Dedifferentiated amniotic fluid mesenchymal stem cell (primary cell): ENCODE measurements around the gene DHX36.

Experiments
- DNase-seq: peaks from one replicate; pipeline ENCODE4 v3.0.0-alpha.2; 2016; ENCODE audit errors: extremely low spot score

Gene DHX36, protein sequence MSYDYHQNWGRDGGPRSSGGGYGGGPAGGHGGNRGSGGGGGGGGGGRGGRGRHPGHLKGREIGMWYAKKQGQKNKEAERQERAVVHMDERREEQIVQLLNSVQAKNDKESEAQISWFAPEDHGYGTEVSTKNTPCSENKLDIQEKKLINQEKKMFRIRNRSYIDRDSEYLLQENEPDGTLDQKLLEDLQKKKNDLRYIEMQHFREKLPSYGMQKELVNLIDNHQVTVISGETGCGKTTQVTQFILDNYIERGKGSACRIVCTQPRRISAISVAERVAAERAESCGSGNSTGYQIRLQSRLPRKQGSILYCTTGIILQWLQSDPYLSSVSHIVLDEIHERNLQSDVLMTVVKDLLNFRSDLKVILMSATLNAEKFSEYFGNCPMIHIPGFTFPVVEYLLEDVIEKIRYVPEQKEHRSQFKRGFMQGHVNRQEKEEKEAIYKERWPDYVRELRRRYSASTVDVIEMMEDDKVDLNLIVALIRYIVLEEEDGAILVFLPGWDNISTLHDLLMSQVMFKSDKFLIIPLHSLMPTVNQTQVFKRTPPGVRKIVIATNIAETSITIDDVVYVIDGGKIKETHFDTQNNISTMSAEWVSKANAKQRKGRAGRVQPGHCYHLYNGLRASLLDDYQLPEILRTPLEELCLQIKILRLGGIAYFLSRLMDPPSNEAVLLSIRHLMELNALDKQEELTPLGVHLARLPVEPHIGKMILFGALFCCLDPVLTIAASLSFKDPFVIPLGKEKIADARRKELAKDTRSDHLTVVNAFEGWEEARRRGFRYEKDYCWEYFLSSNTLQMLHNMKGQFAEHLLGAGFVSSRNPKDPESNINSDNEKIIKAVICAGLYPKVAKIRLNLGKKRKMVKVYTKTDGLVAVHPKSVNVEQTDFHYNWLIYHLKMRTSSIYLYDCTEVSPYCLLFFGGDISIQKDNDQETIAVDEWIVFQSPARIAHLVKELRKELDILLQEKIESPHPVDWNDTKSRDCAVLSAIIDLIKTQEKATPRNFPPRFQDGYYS

DNA sequence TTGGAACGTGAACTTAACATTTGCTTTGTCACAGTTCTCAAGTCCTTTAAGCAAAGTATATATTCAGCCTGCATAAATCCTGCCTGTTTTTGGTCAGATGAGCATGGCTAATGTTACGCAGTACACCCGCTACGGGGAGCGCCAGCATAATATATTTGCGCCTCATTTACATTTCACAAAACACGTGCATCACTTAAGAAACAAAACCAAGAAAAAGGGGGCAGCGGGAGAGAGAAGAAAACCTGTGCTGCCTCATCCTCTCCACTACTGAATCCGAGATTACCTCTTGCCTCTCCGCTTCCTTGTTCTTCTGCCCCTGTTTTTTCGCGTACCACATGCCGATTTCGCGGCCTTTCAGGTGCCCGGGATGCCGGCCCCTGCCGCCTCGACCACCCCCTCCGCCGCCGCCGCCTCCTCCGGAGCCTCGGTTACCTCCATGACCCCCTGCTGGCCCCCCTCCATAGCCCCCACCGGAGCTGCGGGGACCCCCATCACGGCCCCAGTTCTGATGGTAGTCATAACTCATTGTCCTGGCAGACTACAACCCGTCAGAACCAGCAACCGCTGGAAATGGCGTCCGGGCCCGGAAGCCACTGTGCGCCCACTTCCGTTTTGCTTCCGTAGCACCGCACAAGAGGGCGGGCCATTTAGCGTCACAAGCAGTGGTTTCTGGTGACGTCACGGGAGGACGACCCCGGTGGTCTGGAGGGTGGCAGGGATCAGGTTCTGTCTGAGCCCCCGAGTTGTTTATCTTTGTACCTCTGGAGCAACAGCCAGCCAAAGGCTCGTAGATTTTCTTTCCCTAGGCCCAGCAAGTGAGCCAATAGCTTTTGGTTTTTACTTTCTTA is at the start of gene DHX36:
DHX36 (minus strand) TSS at position 597 of the 848 bp plus-strand sequence; CDS start at position 526, 71 bp downstream.
- peak; percentile 93 for DNase-seq

DNA sequence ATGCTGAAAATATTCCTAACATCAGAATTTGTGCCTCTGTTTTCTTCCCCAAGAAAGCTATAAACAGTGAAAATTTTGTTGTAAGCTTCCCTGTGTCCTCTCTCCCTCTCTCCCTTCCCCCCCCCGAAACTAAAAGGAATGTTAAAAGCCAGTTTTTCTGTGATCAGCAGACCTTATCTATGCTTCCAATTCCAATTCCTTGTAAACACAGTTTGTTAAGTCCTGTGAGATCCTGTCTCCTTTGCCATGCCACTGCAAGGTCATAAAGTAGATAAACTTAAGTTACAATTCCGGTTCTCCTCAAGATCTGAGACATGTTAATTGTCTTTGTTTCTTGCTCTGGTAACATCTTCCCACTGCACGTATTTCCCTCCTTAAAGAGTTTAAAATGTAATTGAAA is 42.9 kb upstream of the DHX36 start:
- no peak for DNase-seq

DNA sequence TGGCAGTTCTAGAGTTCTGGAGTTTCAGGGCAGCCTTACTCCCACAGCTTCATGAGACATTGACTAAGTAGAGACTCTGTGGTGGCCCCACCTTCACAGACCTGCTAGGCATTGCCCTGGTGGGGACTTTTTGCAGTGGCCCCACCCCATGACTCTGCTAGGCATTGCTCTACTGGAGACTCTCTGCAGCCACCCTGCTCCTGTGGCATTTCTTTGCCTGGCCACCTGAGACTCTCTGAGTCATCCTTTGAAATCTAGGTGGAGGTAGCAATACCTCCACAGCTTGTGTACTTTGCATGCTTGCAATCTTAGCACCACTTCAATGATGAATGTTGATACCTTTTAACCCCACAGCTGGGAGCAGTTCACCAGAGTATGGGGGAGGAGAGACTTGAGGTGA is 40.6 kb upstream of the DHX36 start:
- no peak for DNase-seq

DNA sequence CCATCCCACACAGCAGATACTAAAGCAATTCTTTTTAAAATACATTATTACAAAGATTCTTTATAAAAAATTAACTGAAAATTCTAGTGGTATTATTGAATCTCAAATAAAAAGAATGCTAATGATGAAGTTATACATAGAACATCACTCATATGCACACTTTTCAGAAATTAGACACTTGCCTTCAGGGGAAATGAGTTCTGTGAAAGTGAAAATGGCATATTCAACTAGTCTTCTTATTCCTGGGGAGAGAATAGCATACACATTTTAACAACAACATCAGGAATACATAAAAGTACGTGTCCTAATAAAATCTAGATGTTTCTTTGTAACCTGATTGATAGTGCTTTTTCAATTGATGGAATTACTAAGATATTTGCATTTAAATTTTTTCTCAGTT is 36.8 kb upstream of the DHX36 start:
- no peak for DNase-seq

DNA sequence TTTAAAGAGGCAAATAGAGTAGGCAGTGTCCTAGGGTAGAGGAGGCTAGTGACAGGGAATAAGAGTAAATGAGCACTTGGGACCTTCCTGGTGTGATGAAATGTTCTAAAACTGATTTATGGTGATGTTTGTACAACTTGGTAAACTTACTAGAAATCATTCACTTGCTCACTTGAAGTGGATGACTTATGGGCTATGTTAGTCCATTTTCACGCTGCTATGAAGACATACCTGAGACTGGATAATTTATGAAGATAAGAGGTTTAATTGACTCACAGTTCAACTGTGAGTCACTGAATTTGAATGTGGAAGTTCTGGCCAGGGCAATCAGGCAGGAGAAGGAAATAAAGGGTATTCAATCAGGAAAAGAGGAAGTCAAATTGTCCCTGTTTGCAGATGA is 31.7 kb upstream of the DHX36 start:
- no peak for DNase-seq

DNA sequence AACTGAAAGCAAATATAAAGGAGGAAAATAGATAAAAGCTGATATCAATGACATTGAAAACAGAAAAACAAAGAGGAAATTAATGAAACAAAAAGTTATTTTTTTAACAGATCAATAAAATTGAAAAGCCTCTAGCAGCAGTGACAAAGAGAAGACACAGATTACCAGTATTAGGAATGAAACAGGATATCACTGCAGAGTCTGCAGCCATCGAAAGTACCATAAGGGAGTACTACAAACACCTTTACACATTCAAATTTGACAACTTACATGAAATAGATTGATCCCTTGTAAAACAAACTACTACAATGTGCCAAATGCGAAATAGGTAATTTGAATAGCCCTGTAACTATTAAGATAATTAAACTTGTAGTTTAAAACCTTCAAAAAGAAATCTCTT is 24.9 kb upstream of the DHX36 start:
- no peak for DNase-seq

DNA sequence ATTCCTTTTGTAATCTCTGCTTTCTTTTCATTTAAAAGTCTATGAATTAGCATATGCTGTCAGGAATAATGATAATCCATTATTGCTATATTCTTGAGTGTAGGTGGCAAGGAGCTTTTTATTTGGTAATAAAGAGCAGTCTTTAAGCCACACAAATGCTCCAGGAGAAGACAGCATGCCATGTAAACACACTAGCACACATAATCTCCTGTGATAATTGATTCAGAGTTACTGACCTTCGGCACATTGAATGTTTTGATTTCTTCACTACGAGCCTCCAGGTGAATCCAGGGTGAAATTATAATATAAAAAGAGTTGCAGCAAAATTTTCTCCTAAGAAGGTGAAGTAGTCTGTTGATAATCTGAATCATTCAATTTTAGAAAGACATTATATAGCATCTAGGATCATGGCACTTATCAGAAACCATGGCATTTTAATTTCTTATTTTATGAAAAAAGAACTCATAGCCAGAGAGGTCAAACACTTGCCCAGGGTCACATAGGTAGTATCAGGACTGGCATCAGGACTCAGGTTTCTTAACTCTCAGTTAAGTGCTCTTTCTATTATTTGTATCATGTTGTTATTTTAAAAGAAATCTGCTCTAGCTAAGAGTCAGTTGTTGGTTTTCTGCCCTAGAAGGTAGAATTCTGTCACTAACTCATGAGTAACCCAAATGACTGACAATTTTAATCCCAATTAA is 21.3 kb upstream of the DHX36 start:
- DNase-seq, result no peak

DNA sequence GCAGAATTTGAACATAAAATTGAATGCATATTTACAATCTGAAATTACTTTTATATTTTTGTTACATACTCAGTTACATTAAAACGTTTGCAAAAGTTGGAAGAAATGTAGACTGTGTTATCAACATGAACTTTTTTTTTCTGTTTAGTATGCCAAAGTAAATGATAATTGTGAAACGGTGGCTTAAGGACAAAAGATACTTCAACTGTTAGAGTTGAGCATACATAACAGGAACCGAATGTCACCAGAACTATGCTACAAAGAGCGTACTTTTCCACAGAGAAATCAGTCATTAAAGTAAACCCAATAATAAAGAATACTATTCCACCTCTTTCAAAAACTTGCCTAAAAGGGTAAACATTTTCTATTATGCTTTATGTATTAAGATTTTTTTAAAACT is 14.3 kb upstream of the DHX36 start:
- no peak for DNase-seq

DNA sequence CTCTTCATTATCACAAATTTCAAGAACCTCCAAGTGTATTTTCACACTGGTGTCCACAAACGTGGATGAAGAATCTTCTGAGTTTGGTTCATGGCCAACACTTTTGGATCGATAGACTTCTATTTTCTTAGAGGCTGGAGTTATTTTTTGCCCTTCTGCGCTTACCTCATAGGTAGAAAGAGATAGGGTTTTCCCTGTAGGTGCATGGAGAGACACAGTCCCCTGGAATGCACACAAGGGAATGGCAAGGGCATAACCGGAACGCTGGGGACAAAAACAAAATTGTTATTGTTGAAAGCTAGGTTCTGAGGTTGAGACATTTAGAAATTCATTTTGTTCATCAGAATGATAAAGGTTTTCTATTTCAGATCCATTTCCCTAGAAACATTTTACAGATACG is 13.7 kb upstream of the DHX36 start:
- no peak for DNase-seq

DNA sequence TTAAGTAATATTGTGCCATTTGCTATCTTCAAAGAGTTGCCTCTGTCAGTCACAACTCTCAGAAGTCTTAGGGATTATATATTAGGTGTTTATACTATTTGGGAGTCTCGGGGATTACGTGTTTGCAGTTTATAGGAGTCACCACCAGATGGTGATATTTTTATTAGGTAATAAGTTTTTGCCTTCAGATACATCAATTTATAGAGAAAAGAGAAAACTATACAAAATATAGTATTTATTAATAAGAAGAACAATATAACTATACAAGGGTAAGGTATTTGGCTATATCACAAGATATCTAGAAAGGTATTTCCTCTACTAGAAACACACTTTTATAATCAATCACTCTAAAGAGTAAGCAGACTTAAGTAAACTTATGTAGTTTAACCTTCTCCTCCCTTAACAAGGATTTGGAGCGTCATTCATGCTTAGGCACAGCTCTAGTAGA is 10.7 kb upstream of the DHX36 start:
- DNase-seq, result peak; percentile 52

DNA sequence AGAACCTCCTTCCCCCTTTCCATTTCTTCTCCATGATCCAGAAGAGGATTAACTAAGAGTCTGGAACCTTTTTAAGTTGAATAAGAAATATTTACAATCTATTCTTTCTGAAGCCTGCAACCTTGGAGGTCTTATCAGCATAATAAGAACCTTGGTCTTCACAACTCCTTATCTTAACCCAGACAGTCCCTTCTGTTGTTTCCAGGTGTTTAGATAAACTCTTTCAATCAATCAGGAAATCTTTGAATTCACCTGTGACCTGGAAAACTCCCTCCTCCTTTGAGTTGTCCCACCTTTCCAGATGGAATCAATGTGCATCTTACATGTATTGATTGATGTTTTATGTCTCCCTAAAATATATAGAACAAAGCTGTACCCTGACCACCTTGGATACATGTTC is 3.6 kb upstream of the DHX36 start:
- no peak for DNase-seq

DNA sequence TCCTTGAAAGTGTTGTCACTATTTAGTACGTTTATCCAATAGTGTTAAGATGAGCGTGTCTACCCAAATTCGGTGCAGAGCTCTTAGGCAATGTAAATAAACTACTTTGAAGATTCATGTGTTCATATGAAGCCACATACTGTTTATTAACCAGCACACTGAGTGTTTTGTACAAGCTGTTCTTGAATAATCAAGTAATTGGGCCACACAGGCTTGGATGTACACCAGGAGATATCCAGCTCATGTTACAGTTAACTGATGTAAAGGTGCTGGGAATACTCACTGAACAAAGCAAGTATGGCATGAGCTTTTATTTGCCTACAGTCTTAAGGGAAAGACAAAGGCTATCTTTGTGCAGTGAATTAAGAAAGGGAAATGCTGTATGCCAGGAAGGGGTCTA is 632 bp upstream of the DHX36 start:
- DNase-seq, result no peak

DNA sequence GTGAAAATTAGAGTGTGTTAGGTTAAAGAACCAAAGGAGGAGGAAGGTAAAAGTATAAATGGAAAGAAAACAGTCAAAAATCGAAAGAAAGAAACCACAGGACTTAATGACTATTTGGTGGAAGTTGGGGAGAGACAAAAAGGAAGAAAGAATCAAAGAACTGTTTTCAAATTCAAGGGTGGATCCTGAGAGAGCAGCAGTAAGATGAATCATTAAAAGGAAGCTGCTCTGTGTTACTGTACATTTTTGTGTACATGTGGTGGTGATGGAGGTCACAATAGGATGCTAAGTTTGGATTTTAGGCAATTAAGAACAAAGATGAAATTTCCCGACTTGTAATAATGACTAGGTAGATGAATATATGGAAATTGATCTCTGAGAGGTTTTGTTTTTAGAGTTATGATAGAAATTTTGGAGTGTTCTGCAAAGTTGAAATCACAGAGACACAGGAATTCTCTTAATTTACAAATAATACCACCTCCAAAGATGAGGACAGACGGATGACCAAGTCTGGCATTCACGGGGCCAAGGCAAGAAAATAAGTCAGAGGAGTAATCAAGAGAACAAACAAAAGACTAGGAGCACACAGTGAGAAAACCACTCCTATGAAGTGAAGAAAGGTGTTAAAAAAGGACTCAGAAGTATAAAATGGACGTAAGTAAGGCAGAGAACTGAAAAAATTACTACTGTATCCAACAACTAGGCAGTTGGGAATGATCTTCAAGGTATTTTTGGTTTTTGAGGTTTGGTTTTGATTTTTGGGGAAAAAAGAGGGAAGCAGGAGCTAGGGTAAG is 7.1 kb downstream of the DHX36 start:
- no peak for DNase-seq

DNA sequence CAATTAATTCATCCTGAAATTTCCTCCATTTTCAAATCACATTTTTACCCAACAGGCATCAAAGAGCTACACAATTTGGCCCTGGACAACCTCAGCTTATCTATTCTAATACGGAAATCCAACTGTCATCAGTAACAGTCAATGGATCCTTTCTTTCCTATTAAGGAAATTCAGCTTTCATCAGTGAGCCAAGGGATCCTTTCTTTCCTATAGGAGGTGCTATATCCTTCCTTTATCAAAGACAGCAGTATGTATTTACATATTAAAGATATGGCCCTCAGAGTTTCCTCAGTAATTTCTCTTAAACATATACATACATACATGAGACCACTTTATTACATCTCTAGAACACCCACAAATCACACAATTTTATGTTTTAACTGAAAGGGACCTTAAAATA is 10.1 kb downstream of the DHX36 start:
- no peak for DNase-seq

DNA sequence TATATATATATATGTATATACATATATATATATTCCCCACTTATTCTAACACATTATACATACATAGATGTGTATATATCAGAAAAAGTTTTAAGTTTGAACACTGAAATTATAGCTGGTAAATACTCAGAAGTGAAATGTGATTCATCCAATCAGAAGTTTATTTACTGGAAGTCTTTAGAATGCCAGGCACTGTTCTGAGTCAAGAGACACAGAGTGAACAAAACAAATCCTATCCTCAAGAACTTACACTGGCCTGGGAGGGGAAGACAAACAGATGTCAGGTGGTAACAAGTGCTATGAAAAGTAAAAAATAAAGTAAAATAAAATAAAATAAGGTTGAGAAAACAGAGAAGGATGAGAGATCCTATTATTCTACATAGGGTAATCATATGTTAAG is 13.4 kb downstream of the DHX36 start:
- DNase-seq, result no peak

DNA sequence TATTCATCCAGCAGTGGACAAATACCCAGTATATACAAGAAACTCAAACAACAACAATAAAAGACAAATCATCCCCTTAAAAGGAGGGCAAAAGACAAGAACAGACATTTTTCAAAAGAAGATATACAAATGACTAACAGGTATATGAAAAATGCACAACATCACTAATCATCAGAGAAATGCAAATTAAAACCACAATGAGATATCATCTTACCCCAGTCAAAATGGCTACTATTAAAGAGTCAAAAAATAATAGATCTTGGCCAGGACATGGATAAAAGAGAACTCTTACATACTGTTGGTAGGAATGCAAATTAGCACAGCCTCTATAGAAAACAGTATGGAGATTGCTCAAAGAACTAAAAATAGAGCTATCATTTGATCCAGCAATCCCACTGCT is 16.9 kb downstream of the DHX36 start:
- no peak for DNase-seq

DNA sequence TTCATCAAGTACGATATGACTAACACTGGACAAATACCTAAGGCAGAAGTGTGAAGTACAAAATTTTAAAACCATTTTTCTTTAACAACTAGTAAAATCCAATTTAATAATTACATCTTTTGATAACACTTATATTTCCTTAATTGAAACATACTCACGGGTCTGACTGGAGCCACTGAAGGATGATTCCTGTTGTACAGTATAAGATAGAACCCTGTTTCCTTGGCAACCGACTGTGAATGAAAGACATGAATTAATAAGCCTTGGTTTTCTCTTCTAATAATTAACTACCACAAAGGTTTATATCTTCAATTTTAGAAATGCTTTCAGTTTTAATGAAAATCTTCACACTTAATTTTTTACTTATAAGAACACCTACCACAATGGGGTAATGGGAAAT is 19.4 kb downstream of the DHX36 start:
- no peak for DNase-seq

DNA sequence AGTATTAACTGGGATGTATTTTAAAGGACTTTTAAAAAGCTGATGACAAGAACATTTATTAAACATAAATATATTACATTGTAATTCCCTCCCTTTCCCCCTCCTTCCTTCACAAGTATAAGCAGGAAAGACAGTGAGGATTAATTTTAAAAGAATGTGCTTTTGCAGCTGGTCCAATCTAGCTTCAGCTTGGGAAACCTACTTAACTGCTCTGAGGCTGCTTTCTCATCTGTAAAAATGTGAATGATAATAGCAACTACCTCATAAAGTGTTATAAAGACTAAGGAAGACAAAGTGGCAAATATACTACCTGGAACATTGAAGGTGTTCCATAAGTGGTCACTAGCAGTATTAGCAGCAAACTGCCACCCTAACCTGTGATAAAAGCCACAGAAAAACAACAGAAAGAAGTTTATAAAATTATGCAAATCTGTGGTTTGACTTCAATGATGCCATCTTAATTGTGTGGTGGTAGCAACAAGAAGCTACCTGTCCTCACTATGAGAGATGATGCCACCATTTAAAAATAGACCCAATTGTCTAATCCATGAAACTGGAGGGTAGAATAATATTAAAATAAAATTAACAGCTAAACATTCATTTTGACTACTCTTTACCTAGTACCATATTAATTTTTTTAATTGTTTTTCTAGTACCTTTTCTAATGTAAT is 20.0 kb downstream of the DHX36 start:
- no peak for DNase-seq

DNA sequence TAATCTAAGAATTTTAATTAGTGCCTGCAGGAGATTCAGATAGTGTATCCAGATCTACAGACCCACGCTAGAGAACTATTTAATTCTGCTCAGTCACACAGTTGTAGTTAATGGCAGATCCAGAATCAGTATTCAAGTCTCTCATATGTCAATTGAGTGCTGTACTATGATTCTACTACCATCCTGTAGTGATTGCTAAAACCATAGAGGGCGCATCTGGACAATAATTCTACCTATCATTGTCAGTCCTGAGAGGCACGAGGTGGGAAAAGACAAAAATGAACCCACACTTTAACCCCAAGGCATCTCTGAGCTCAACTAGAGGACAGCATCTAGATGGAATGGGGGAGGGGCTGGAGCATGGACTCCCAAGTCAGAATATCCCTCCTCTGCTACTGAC is 22.7 kb downstream of the DHX36 start:
- no peak for DNase-seq

DNA sequence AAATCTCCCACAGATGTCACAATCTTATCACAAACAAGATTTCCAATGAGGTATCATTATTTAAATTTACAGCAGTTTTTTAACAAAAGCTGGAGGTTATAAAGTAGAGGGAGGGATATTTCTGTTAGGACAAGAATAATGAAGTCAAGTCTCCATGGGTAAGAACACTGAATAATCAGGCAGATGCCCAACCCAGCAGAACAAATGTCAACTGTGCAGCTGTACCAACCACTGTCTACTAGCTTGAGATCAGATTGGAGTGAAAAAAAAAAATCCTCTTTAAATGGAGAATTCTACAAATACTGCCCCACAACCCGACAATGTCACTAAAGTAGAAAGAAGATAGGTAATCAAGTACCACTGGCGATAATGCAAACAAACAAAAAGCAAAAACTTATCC is 30.3 kb downstream of the DHX36 start:
- DNase-seq, result no peak
